Stomach (tissue), 9 donors: ENCODE data around the gene PFKP. TPM values are rescaled to one million over a fixed set of nuclear protein-coding genes. Genes with fewer than 3 reads are reported as not detected.

ENCODE experiments used
- DNase-seq, 2 donors: peaks; one replicate each; pipeline versions ENCODE4 v3.0.0 to v3.0.0-alpha.2; 2013 to 2019
- H3K27ac ChIP-seq, 5 donors: fragments of 200-600 bp in 4 of 5; sonication (generic) in 4 of 5; one replicate each; pipeline ENCODE4 v1.5.1; 2013 to 2019; ENCODE audit warnings: mild to moderate bottlenecking in 1 of 5, moderate library complexity in 1 of 5
- H3K27me3 ChIP-seq, 3 donors: fragments of 200-600 bp; sonication (generic); one replicate each; pipeline ENCODE4 v1.5.1; 2017 to 2019; ENCODE audit warnings: mixed run types in 1 of 3
- H3K36me3 ChIP-seq, 4 donors: fragments of 200-600 bp; sonication (generic); 1 replicate in 3 of 4; 2 replicates in 1 of 4; pipeline ENCODE4 v1.5.1; 2016 to 2019
- H3K4me1 ChIP-seq, 4 donors: fragments of 200-600 bp; sonication (generic); one replicate each; pipeline ENCODE4 v1.5.1; 2016 to 2019
- H3K4me3 ChIP-seq, 4 donors: fragments of 200-600 bp; sonication (generic) in 3 of 4; one replicate each; pipeline ENCODE4 v1.5.1; 2016 to 2019; ENCODE audit warnings: mild to moderate bottlenecking in 1 of 4
- H3K9me3 ChIP-seq, 4 donors: fragments of 200-600 bp; sonication (generic); one replicate each; pipeline ENCODE4 v1.5.1; 2016 to 2019
- EP300 ChIP-seq: sonication (generic); formaldehyde crosslinking; IDR thresholded peaks from one replicate; pipeline ENCODE4 v1.6.1; 2017; ENCODE audit warnings: antibody characterized with exemption
- POLR2A ChIP-seq, 4 donors: fragments of 450-650 bp; IDR thresholded peaks; one replicate each; pipeline ENCODE4 v1.6.1; 2016; ENCODE audit warnings: antibody characterized with exemption in 4 of 4, control low read depth in 2 of 4, mild to moderate bottlenecking in 1 of 4, moderate library complexity in 1 of 4
- POLR2AphosphoS5 ChIP-seq, 3 donors: sonication (generic); formaldehyde crosslinking; IDR thresholded peaks; one replicate each; pipeline ENCODE4 v1.6.1; 2016; ENCODE audit warnings: antibody characterized with exemption in 3 of 3
- WGBS, 5 donors: extraction: QIAGEN DNeasy Blood & Tissue Kit in 3 of 5; methylation state at CpG; one replicate each; pipeline versions ENCODE4 v1.1.5 to v1.1.7; 2013 to 2018; 5-methylcytosine and 5-hydroxymethylcytosine counted together
- intact Hi-C: fragments of 100-400 bp; cut with DNase I; formaldehyde crosslinking; loops from one replicate; pipeline ENCODE4 v1.15.1; 2023; ENCODE audit warnings: low total_unique reads
- polyA plus RNA-seq, 3 donors: library from polyadenylated mRNA; stranded (reverse); fragments of 200-250 nt; gene quantifications; one replicate each; pipeline ENCODE4 v1.2.3, GENCODE V29; 2013
- total RNA-seq, 5 donors: library from RNA; depleted of rRNA; stranded (reverse); fragments of >200 nt; gene quantifications; one replicate each; pipeline versions ENCODE4 v1.1.0 to v1.2.3, GENCODE V29; 2014 to 2016
- TF ChIP-seq, protein P1 (sequence below), 7 experiments: fragments of 450-650 bp in 4 of 7; fragments of 200-600 bp in 3 of 7; sonication (generic) in 3 of 7; IDR thresholded peaks; one replicate each; pipeline ENCODE4 v1.5.1; 2016 to 2019; ENCODE audit warnings: antibody characterized with exemption in 7 of 7, control low read depth in 2 of 7, mild to moderate bottlenecking in 1 of 7
- donor health status: healthy with polysubstance abuse.
- donor health status: Bipolar disorder and iron deficiency.
- donor health status: healthy.

PFKP gene
- total and polyA plus RNA-seq, 8 donors = 11.2 to 155 (median 29.4) TPM

DNA sequence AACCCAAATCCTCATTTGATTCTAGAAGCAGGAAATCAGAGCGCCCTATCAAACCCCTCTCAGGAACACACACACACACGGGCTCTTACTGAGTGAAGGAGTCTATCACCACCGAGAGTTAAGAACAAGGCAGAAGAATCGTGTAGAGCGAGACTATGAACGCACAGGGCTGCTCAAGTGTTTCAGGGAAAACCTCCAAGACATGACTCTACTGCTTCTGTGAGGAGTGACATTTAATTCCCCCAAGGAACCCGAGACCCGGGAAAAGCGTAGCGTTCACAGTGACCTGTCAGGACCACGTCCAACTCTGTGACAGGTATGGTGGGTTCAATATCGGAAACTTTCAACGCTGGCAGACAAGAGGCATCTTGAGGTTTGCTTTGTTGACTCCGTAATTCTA lies 83.6 kb downstream of the PFKP start:
- intact Hi-C loops = no loop called here
- H3K9me3 ChIP-seq = no peaks in the 10 kb centered on the region
- no peaks in the 10 kb centered on the region for H3K4me1 ChIP-seq
- no peak for TF ChIP-seq POLR2A (IDR thresholded peaks at IDR 0.05)
- no peak for TF ChIP-seq POLR2AphosphoS5 (IDR thresholded peaks at IDR 0.05)
- no peak for TF ChIP-seq EP300
- TF ChIP-seq, protein P1, sequence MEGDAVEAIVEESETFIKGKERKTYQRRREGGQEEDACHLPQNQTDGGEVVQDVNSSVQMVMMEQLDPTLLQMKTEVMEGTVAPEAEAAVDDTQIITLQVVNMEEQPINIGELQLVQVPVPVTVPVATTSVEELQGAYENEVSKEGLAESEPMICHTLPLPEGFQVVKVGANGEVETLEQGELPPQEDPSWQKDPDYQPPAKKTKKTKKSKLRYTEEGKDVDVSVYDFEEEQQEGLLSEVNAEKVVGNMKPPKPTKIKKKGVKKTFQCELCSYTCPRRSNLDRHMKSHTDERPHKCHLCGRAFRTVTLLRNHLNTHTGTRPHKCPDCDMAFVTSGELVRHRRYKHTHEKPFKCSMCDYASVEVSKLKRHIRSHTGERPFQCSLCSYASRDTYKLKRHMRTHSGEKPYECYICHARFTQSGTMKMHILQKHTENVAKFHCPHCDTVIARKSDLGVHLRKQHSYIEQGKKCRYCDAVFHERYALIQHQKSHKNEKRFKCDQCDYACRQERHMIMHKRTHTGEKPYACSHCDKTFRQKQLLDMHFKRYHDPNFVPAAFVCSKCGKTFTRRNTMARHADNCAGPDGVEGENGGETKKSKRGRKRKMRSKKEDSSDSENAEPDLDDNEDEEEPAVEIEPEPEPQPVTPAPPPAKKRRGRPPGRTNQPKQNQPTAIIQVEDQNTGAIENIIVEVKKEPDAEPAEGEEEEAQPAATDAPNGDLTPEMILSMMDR (IDR thresholded peaks at IDR 0.05) = no peak
- 89 to 96% (median 94%) methylated on average over 14 of the region's 14 CpGs for WGBS, 5 donors
- no peak overlapping the region for H3K27ac ChIP-seq
- H3K4me3 ChIP-seq = no peak overlapping the region
- DNase-seq = no peak
- peaks cover 86 to 100% (median 100%) of the 10 kb centered on the region in 4 donors for H3K36me3 ChIP-seq
- H3K27me3 ChIP-seq = no peaks in the 10 kb centered on the region

DNA sequence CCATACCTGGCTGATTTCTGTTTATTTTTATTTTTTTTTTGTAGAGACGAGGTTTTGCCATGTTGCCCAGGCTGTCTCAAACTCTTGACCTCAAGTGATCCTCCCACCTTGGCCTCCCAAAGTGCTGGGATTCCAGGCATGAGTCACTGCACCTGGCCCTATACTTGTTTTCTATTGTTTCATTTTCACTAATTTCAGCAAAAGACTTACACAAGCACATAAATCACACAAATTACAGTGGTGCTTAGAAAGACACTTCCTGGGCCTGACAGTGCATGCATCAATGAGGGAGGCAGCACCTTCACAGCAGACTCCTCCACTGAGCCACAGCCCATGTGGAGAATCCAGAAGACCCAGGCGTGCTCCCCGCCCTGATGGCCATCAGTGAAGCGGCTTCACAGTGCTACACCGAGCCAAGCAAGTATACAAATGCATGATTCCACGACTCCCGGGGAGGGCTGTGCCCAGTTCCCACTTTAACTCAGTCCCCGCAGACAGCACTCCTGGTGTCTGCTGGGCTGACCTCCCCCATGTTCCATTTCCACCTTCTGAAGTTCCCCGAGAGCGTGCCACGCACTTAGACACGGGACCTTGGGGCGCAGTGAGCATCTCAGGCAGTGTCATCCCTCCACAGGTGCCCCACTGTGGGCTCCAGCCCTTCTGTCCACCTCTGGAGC lies 84.7 kb downstream of the PFKP start:
- 93 to 97% (median 95%) methylated on average over 9 to 13 of the region's 13 CpGs for WGBS, 5 donors
- no peak for TF ChIP-seq POLR2A (IDR thresholded peaks at IDR 0.05)
- no peak for TF ChIP-seq EP300
- TF ChIP-seq POLR2AphosphoS5 (IDR thresholded peaks at IDR 0.05) = no peak
- TF ChIP-seq, protein P1 (IDR thresholded peaks at IDR 0.05) = no peak
- no peaks in the 10 kb centered on the region for H3K9me3 ChIP-seq
- no peaks in the 10 kb centered on the region for H3K27me3 ChIP-seq
- intact Hi-C loops = no loop called here
- peaks cover 80 to 100% (median 100%) of the 10 kb centered on the region in 4 donors for H3K36me3 ChIP-seq
- no peak for DNase-seq
- no peak overlapping the region for H3K27ac ChIP-seq
- H3K4me3 ChIP-seq = no peak overlapping the region
- H3K4me1 ChIP-seq = no peaks in the 10 kb centered on the region

DNA sequence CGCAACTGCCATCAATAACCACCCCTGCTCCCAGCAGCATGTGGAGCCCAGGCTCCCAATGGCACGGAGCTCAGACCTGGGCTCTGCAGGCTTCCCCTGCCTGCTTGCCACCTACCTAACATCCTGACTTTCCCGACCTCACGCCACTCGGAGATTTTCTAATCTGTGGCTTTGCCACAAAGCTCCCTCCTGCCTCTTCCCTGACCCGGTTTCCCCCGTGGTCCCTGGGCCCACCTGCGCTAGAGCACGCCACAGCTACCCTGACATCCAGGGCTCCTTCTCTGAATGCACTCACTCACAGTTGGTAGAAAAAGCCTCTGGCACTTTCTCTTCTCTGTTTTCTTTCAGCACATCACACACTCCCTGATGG lies 85.2 kb downstream of the PFKP start:
- no peak overlapping the region for H3K27ac ChIP-seq
- H3K4me3 ChIP-seq = no peak overlapping the region
- no peaks in the 10 kb centered on the region for H3K27me3 ChIP-seq
- H3K4me1 ChIP-seq = no peaks in the 10 kb centered on the region
- intact Hi-C loops = no loop called here
- 86 to 95% (median 87%) methylated on average over 9 of the region's 9 CpGs for WGBS, 5 donors
- no peak for DNase-seq
- TF ChIP-seq POLR2AphosphoS5 (IDR thresholded peaks at IDR 0.05) = no peak
- peaks cover 78 to 100% (median 100%) of the 10 kb centered on the region in 4 donors for H3K36me3 ChIP-seq
- H3K9me3 ChIP-seq = no peaks in the 10 kb centered on the region

DNA sequence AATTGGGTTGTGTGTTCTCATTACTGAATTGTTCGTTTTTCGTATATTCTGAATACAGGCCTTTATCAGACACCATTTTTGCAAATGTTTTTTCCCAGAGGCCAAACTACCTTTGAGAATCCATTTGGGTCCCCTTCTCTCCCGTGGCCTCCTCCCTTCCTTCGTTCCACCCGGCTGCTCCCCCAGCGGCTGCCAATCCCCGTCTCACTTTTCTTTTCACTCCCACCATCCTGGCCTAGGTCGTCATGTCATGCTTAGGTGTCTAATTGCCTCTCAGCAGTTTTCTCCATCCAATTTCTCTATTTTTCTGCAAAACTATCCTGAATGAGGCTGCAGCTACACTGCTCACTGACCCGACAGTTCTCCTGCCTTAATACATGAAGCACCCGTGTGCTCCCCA lies 87.3 kb downstream of the PFKP start:
- H3K27ac ChIP-seq = no peak overlapping the region
- no peaks in the 10 kb centered on the region for H3K27me3 ChIP-seq
- no peak overlapping the region for H3K4me3 ChIP-seq
- H3K9me3 ChIP-seq = no peaks in the 10 kb centered on the region
- TF ChIP-seq POLR2A (IDR thresholded peaks at IDR 0.05) (no peak), POLR2AphosphoS5 (IDR thresholded peaks at IDR 0.05) (no peak), EP300 (no peak)
- TF ChIP-seq, protein P1 (IDR thresholded peaks at IDR 0.05) = no peak
- peaks cover 79 to 100% (median 100%) of the 10 kb centered on the region in 4 donors for H3K36me3 ChIP-seq
- 94 to 97% (median 97%) methylated on average over 10 of the region's 10 CpGs for WGBS, 5 donors
- DNase-seq = no peak
- intact Hi-C loops = no loop called here
- H3K4me1 ChIP-seq = no peaks in the 10 kb centered on the region

DNA sequence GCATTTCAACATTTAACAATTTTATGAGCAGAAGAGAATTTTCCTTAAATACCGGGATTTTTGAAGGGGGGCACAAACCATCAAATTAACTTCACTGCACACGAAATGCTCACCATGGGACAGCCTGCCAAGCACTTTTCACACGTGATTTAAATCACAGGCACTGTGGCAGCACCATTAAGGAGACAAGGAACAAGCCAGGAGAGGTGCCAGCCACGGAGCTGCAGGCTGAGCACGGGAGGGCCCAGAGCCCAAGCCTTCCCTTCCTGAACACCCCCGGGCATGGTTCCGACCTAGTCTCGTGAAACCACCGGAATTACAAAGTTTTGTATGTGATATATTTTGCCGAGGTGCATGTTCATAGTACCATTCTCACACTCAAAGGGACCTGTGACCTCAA lies 91.8 kb downstream of the PFKP start:
- DNase-seq = no peak
- Histone ChIP-seq H3K27me3 (no peaks in the 10 kb centered on the region), H3K36me3 (peaks cover 74 to 100% (median 99%) of the 10 kb centered on the region in 4 donors), H3K4me1 (no peaks in the 10 kb centered on the region), H3K27ac (no peak overlapping the region), H3K9me3 (no peaks in the 10 kb centered on the region), H3K4me3 (no peak overlapping the region)
- WGBS, 5 donors = 91 to 95% (median 93%) methylated on average over 10 of the region's 10 CpGs
- intact Hi-C loops = no loop called here
- TF ChIP-seq, protein P1 (IDR thresholded peaks at IDR 0.05) = no peak
- TF ChIP-seq POLR2A (IDR thresholded peaks at IDR 0.05) (no peak), POLR2AphosphoS5 (IDR thresholded peaks at IDR 0.05) (no peak), EP300 (no peak)
